ENCODE results near the gene JPT1.

GRCh38 chr17:75125984-75126383 is 28.3 kb downstream of the JPT1 start:
- no peak for TF ChIP-seq CTCF (IDR thresholded peaks at IDR 0.05)
- TF ChIP-seq POLR2A (IDR thresholded peaks at IDR 0.05) = no peak
